Keratinocyte (primary cell): ENCODE data around the gene FGF8. TPM values are rescaled to one million over a fixed set of nuclear protein-coding genes. Genes with fewer than 3 reads are reported as not detected.

Experiments used
- DNase-seq: peaks from one replicate; pipeline ENCODE4 v3.0.0-alpha.2; 2011; ENCODE audit warnings: low read depth, missing footprints, low spot score
- FAIRE-seq: peaks from 2 replicates; lab custom pipeline; 2011; peaks lifted over from hg19 to GRCh38; lab: Jason Lieb, UNC
- H2AFZ ChIP-seq: 2 replicates; pipeline ENCODE4 v1.6.0; 2012; ENCODE audit warnings: low read length, control low read depth, inconsistent platforms; ENCODE audit not compliant: control insufficient read depth
- H3K27ac ChIP-seq: 2 replicates; pipeline ENCODE4 v1.5.1; 2011; ENCODE audit warnings: low read length; ENCODE audit not compliant: control insufficient read depth, insufficient read depth
- H3K27me3 ChIP-seq: 3 replicates; pipeline ENCODE4 v1.6.0; 2011; ENCODE audit warnings: low read length; ENCODE audit not compliant: control insufficient read depth, insufficient read depth; ENCODE audit errors: extremely low read depth
- H3K36me3 ChIP-seq, 2 experiments: 2 replicates in 1 of 2; 3 replicates in 1 of 2; pipeline ENCODE4 v1.5.1; 2011; ENCODE audit warnings: low read length in 2 of 2, mild to moderate bottlenecking in 1 of 2; ENCODE audit not compliant: control insufficient read depth in 2 of 2, insufficient read depth in 2 of 2; ENCODE audit errors: extremely low read depth in 1 of 2
- H3K4me1 ChIP-seq: 3 replicates; pipeline ENCODE4 v1.5.1; 2011; ENCODE audit warnings: low read length; ENCODE audit not compliant: control insufficient read depth, insufficient read depth; ENCODE audit errors: extremely low read depth
- H3K4me2 ChIP-seq: 3 replicates; pipeline ENCODE4 v1.6.0; 2011; ENCODE audit warnings: low read depth, low read length; ENCODE audit not compliant: control insufficient read depth, insufficient read depth; ENCODE audit errors: extremely low read depth
- H3K4me3 ChIP-seq, 3 experiments: fragments of 200-600 bp in 1 of 3; sonication (generic) in 1 of 3; 2 replicates in 2 of 3; 3 replicates in 1 of 3; pipeline ENCODE4 v1.5.1; 2011 to 2016; ENCODE audit warnings: low read length in 3 of 3, mild to moderate bottlenecking in 3 of 3, control low read depth in 2 of 3, inconsistent platforms in 1 of 3, low read depth in 1 of 3, mixed read lengths in 1 of 3, mixed run types in 1 of 3, moderate library complexity in 1 of 3; ENCODE audit not compliant: control insufficient read depth in 2 of 3, insufficient read depth in 2 of 3; ENCODE audit errors: extremely low read depth in 1 of 3
- H3K79me2 ChIP-seq: 2 replicates; pipeline ENCODE4 v1.6.0; 2012; ENCODE audit warnings: low read length; ENCODE audit not compliant: control insufficient read depth, insufficient read depth
- H3K9ac ChIP-seq: 3 replicates; pipeline ENCODE4 v1.6.0; 2011; ENCODE audit warnings: low read length; ENCODE audit not compliant: control insufficient read depth, insufficient read depth; ENCODE audit errors: extremely low read depth
- H3K9me1 ChIP-seq: 3 replicates; pipeline ENCODE4 v1.6.0; 2011; ENCODE audit warnings: low read length; ENCODE audit not compliant: control insufficient read depth, insufficient read depth; ENCODE audit errors: extremely low read depth
- H3K9me3 ChIP-seq: 2 replicates; pipeline ENCODE4 v1.5.1; 2012; ENCODE audit warnings: low read depth, low read length; ENCODE audit not compliant: control insufficient read depth
- H4K20me1 ChIP-seq: 3 replicates; pipeline ENCODE4 v1.6.0; 2011; ENCODE audit warnings: low read length; ENCODE audit not compliant: control insufficient read depth, insufficient read depth; ENCODE audit errors: extremely low read depth
- EZH2 ChIP-seq: IDR thresholded peaks from one replicate; pipeline ENCODE4 v1.6.1; 2012; ENCODE audit warnings: inconsistent platforms, mild to moderate bottlenecking, low read length, moderate library complexity
- dilution Hi-C: fragments of 300-500 bp; cut with MboI; formaldehyde crosslinking; loops from one replicate; pipeline ENCODE4 v1.7.0; 2020; ENCODE audit warnings: low sequenced_read_pairs; ENCODE audit not compliant: extremely low pct_ligation_motif_present
- polyA plus RNA-seq, 5 experiments: library from polyadenylated mRNA; depleted of rRNA in 3 of 5; stranded (reverse) in 3 of 5; stranded (forward) in 1 of 5; unstranded in 1 of 5; fragments of >200 nt; gene quantifications; 1 replicate in 1 of 5; 2 replicates in 3 of 5; 3 replicates in 1 of 5; pipeline versions ENCODE4 v1.2.1 to v1.2.3, GENCODE V29; 2011 to 2012; ENCODE audit warnings: missing spikeins in 2 of 5, low read depth in 1 of 5, low replicate concordance in 1 of 5
- TF ChIP-seq, protein P1 (sequence below), 3 experiments: IDR thresholded peaks in 1 of 3; conservative IDR thresholded peaks in 1 of 3; optimal IDR thresholded peaks in 1 of 3; 2 replicates in 2 of 3; 3 replicates in 1 of 3; pipeline versions ENCODE3 to v1.5.1; 2011; ENCODE audit warnings: low read length in 3 of 3, mild to moderate bottlenecking in 3 of 3, moderate library complexity in 2 of 3, control low read depth in 1 of 3, inconsistent platforms in 1 of 3; ENCODE audit not compliant: insufficient read depth in 2 of 3; ENCODE audit errors: extremely low read depth in 1 of 3

Gene FGF8
- polyA plus RNA-seq, 1 donor (not counting 4 experiments of a cell fraction or from before 2014, with no cell fraction given), result not detected

- H3K4me2 ChIP-seq, result no peak overlapping the region
- DNase-seq, result no peak
- H3K27ac ChIP-seq, result no peak overlapping the region
- H4K20me1 ChIP-seq, result peaks cover 26% of the 10 kb centered on the region
- H3K4me1 ChIP-seq, result peaks cover 14% of the 10 kb centered on the region
- H3K9me1 ChIP-seq, result peaks cover 2% of the 10 kb centered on the region
- no peaks in the 10 kb centered on the region for H3K9me3 ChIP-seq
- peaks cover 12 to 16% of the 10 kb centered on the region in 2 experiments for H3K36me3 ChIP-seq
- H3K79me2 ChIP-seq, result peaks cover 84% of the 10 kb centered on the region
- no peaks in the 10 kb centered on the region for H3K27me3 ChIP-seq
- no peak overlapping the region for H3K9ac ChIP-seq
- dilution Hi-C loops, result no loop called here
- H3K4me3 ChIP-seq, result no peak overlapping the region
- FAIRE-seq, result no peak
- no peak for TF ChIP-seq EZH2
- TF ChIP-seq, protein P1, sequence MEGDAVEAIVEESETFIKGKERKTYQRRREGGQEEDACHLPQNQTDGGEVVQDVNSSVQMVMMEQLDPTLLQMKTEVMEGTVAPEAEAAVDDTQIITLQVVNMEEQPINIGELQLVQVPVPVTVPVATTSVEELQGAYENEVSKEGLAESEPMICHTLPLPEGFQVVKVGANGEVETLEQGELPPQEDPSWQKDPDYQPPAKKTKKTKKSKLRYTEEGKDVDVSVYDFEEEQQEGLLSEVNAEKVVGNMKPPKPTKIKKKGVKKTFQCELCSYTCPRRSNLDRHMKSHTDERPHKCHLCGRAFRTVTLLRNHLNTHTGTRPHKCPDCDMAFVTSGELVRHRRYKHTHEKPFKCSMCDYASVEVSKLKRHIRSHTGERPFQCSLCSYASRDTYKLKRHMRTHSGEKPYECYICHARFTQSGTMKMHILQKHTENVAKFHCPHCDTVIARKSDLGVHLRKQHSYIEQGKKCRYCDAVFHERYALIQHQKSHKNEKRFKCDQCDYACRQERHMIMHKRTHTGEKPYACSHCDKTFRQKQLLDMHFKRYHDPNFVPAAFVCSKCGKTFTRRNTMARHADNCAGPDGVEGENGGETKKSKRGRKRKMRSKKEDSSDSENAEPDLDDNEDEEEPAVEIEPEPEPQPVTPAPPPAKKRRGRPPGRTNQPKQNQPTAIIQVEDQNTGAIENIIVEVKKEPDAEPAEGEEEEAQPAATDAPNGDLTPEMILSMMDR (optimal IDR thresholded peaks at IDR 0.05 in 1 of 3, IDR thresholded peaks at IDR 0.05 in 1 of 3, conservative IDR thresholded peaks at IDR 0.05 in 1 of 3; ENCODE audit: extremely low read depth in 1 of 3, insufficient read depth in 2 of 3, low read length in 3 of 3), result no peak
- no peak overlapping the region for H2AFZ ChIP-seq
These were observed 36.7 kb upstream of the FGF8 start for GRCh38 chr10:101812606-101813005.

DNA sequence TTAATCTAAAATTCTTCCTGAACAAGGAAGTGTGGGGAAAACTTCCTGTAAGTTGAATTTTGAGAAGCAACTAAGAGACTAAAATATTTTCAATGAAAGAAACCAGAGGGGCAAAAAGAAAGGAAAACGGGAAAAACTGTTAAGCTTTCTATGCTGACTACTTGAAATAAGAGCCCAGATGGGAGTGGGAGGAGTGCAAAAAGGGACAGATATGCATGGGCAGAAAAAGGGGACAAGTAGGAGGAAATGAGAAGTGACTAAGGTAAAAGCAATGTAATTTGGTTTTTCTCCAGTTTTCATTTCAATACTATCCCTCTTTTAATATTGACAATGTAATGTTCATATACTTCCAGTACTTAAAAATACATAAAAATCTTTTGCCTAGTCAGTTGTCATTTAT lies 31.2 kb upstream of the FGF8 start:
- Histone ChIP-seq H3K9me1 (no peaks in the 10 kb centered on the region), H3K79me2 (peaks cover 45% of the 10 kb centered on the region), H3K9me3 (no peaks in the 10 kb centered on the region), H3K9ac (no peak overlapping the region), H3K36me3 (peaks cover 23 to 27% of the 10 kb centered on the region in 2 experiments), H3K4me3 (no peak overlapping the region), H3K27me3 (no peaks in the 10 kb centered on the region), H3K4me2 (no peak overlapping the region), H3K4me1 (no peaks in the 10 kb centered on the region), H4K20me1 (peaks cover 2% of the 10 kb centered on the region), H2AFZ (no peak overlapping the region), H3K27ac (no peak overlapping the region)
- TF ChIP-seq, protein P1 (optimal IDR thresholded peaks at IDR 0.05 in 1 of 3, IDR thresholded peaks at IDR 0.05 in 1 of 3, conservative IDR thresholded peaks at IDR 0.05 in 1 of 3; ENCODE audit: extremely low read depth in 1 of 3, insufficient read depth in 2 of 3, low read length in 3 of 3), result no peak
- TF ChIP-seq EZH2, result no peak
- dilution Hi-C loops, result no loop called here
- FAIRE-seq (no peak), DNase-seq (no peak)
